Glutamatergic neuron (in vitro differentiated cells): ENCODE results near the gene TBC1D19. TPM values are rescaled to one million over a fixed set of nuclear protein-coding genes. Genes with fewer than 3 reads are reported as not detected.

Source experiments
- DNase-seq: peaks from one replicate; pipeline ENCODE4 v3.0.0; 2022
- H3K27ac Mint-ChIP-seq: one replicate; pipeline ENCODE4 v1.8.0; 2020; ENCODE audit warnings: mild to moderate bottlenecking, mixed read lengths, inconsistent platforms; ENCODE audit not compliant: unreplicated experiment
- H3K27me3 Mint-ChIP-seq: one replicate; pipeline ENCODE4 v1.8.0; 2020; ENCODE audit warnings: mild to moderate bottlenecking, moderate library complexity, mixed read lengths, inconsistent platforms; ENCODE audit not compliant: unreplicated experiment
- H3K36me3 Mint-ChIP-seq: one replicate; pipeline ENCODE4 v1.8.0; 2020; ENCODE audit warnings: mild to moderate bottlenecking, mixed read lengths, inconsistent platforms; ENCODE audit not compliant: unreplicated experiment
- H3K4me1 Mint-ChIP-seq: one replicate; pipeline ENCODE4 v1.8.0; 2020; ENCODE audit warnings: mild to moderate bottlenecking, low read depth, mixed read lengths, inconsistent platforms; ENCODE audit not compliant: unreplicated experiment
- H3K4me3 Mint-ChIP-seq: one replicate; pipeline ENCODE4 v1.8.0; 2020; ENCODE audit warnings: mild to moderate bottlenecking, mixed read lengths, inconsistent platforms; ENCODE audit not compliant: unreplicated experiment
- H3K9me3 Mint-ChIP-seq: one replicate; pipeline ENCODE4 v1.8.0; 2020; ENCODE audit warnings: mild to moderate bottlenecking, moderate library complexity, mixed read lengths, inconsistent platforms; ENCODE audit not compliant: unreplicated experiment
- total RNA-seq: library from RNA; stranded (reverse); fragmentation: NEBNext Ultra II Directional; extraction: Animal tissue kit (Norgen Biotek cat#: 25700); gene quantifications from one replicate; pipeline ENCODE4 v1.2.1, GENCODE V29; 2021; ENCODE audit not compliant: unreplicated experiment
- TF ChIP-seq, protein P1 (sequence below): fragments of 200-600 bp; sonication (generic); IDR thresholded peaks from one replicate; pipeline ENCODE4 v1.5.0; 2021; ENCODE audit not compliant: partially characterized antibody, unreplicated experiment

The TBC1D19 gene
- total RNA-seq, 1 donor from 2014 or later, result 21.2 TPM

GRCh38 chr4:26782168-26782829 is 198.4 kb downstream of the TBC1D19 start:
- Mint-ChIP-seq H3K27ac (no peak overlapping the region), H3K27me3 (no peaks in the 10 kb centered on the region), H3K4me3 (no peak overlapping the region), H3K4me1 (peaks cover 1% of the 10 kb centered on the region), H3K36me3 (no peaks in the 10 kb centered on the region), H3K9me3 (peaks cover under 1% of the 10 kb centered on the region)
- DNase-seq, result no peak
- TF ChIP-seq, protein P1, sequence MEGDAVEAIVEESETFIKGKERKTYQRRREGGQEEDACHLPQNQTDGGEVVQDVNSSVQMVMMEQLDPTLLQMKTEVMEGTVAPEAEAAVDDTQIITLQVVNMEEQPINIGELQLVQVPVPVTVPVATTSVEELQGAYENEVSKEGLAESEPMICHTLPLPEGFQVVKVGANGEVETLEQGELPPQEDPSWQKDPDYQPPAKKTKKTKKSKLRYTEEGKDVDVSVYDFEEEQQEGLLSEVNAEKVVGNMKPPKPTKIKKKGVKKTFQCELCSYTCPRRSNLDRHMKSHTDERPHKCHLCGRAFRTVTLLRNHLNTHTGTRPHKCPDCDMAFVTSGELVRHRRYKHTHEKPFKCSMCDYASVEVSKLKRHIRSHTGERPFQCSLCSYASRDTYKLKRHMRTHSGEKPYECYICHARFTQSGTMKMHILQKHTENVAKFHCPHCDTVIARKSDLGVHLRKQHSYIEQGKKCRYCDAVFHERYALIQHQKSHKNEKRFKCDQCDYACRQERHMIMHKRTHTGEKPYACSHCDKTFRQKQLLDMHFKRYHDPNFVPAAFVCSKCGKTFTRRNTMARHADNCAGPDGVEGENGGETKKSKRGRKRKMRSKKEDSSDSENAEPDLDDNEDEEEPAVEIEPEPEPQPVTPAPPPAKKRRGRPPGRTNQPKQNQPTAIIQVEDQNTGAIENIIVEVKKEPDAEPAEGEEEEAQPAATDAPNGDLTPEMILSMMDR, result no peak

DNA sequence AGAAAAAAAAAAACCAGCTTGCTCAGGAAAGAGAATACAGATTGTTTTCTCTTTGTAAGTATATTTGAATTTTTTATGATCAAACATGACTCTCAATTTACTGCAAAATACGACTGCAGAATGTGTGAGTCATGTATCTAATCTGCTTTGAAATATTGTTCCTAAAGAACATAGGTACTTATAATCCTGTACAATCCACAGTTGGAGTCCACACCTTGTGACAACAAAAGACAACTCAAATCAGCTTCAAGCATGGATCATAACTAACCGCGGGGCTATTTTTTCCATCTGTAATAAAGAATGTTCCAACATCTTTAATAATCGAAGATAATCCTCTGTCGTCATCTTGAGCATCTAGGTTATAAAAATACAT is 198.9 kb downstream of the TBC1D19 start:
- TF ChIP-seq, protein P1, result no peak
- Mint-ChIP-seq H3K4me1 (peaks cover 6% of the 10 kb centered on the region), H3K27me3 (no peaks in the 10 kb centered on the region), H3K27ac (no peak overlapping the region), H3K36me3 (no peaks in the 10 kb centered on the region), H3K9me3 (peaks cover 3% of the 10 kb centered on the region), H3K4me3 (no peak overlapping the region)
- DNase-seq, result no peak

GRCh38 chr4:26784207-26784865 is 200.5 kb downstream of the TBC1D19 start:
- Mint-ChIP-seq H3K27me3 (no peaks in the 10 kb centered on the region), H3K9me3 (peaks cover 3% of the 10 kb centered on the region), H3K27ac (no peak overlapping the region), H3K4me1 (peaks cover 12% of the 10 kb centered on the region), H3K4me3 (no peak overlapping the region), H3K36me3 (no peaks in the 10 kb centered on the region)
- TF ChIP-seq, protein P1, result no peak
- no peak for DNase-seq

GRCh38 chr4:26785312-26785711 is 201.4 kb downstream of the TBC1D19 start:
- no peaks in the 10 kb centered on the region for H3K36me3 Mint-ChIP-seq
- H3K27ac Mint-ChIP-seq, result no peak overlapping the region
- H3K4me3 Mint-ChIP-seq, result no peak overlapping the region
- no peaks in the 10 kb centered on the region for H3K27me3 Mint-ChIP-seq
- peaks cover 12% of the 10 kb centered on the region for H3K4me1 Mint-ChIP-seq
- peaks cover 3% of the 10 kb centered on the region for H3K9me3 Mint-ChIP-seq
- TF ChIP-seq, protein P1, result no peak
- no peak for DNase-seq

DNA sequence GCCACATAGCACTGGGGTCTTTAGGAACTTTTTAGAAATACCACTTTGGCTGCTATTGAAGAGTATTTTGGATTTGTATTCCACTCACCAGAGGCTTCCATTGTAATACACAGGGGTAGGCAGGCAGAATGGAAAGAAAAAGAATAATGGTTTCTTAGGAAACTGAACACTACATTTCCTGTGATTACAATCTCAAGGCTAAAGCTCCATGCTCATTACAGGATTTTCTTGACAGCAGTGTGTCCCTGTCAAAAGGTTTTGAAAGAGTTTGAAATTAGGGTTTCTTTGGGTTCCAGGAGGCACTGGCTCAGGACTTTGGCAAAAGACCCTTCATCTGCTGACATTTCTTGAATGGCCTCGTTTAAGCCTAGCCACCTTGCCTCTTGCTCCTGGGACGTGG is 201.9 kb downstream of the TBC1D19 start:
- Mint-ChIP-seq H3K4me3 (no peak overlapping the region), H3K9me3 (peaks cover 3% of the 10 kb centered on the region), H3K27me3 (no peaks in the 10 kb centered on the region), H3K27ac (no peak overlapping the region), H3K36me3 (no peaks in the 10 kb centered on the region), H3K4me1 (peaks cover 12% of the 10 kb centered on the region)
- TF ChIP-seq, protein P1, result no peak
- no peak for DNase-seq
